Measurements from ENCODE around the gene SLC25A34. TPM values are rescaled to one million over a fixed set of nuclear protein-coding genes. Genes with fewer than 3 reads are reported as not detected.

Gene SLC25A34
- total RNA-seq, 1 donor from 2014 or later = 10.1 TPM

DNA sequence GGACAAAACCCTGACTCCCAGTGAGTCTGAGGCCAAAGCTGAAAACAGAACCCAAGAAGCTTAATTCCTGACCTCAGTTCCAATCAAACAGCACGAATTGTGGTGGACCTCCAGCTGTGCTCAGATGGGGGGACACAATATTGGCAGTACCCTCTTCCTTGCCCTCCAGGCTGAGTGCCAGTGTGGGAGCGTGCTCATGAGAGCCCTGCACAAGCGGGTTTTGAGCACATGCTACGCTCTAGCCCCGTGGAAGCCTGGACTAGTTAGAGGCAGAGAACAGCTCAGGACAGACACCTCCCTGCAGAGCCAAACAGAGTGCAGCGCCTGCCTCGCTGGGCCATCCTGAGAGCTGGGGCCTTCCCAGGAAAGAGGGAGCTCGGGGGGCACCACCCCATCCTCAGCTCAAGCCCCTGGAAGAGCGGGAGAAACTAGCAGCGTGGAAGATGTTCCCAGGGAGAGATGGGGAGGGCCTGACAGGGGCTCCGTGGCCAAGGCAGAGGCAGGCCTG lies 2.8 kb upstream of the SLC25A34 start:
- no peak for DNase-seq (ENCODE audit: low spot score)

DNA sequence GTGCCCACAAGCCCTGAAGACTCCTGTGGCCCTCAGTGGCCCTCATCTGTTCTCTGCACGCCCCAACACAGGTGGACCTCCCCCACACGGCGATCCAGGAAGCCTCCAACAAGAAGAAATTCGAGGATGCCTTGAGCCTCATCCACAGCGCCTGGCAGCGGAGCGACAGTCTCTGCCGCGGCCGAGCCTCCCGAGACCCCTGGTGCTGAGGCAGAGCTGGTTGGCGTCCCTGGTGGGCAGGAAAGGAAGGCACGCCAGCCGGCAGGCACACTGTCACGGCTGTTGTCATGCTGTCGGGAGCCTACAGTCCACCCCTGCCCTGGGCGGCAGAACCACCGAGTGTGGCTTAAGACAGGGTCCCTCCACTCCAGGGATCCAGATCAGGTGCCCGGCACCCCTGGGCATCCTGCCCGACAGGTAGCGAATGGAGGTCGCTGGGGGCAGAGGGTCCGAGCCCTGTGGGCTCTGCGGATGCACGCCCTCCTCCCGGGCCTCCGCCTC lies 2.3 kb upstream of the SLC25A34 start:
- no peak for DNase-seq (ENCODE audit: low spot score)

DNA sequence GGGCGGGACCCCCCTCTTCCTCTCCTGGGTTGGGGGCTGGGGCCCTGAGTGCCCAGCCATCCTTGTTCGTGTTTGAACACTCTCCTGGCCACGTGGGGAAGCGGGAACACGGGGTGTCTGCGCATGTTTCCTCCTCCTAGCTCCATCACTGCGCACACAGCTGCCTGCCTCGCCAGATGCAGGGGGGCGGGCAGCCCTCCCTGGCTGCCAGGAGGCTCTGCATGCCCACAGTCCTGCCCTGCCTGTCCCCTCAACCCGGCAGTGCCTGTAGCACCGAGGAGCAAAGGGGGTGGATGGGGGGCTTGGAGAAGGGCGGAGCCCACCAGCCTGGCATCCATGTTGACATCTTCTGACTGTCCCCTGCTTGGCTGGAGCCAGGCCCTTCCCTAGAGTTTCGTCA lies 1.8 kb upstream of the SLC25A34 start:
- DNase-seq (ENCODE audit: low spot score) = no peak

- no peak for DNase-seq (ENCODE audit: low spot score)
These were observed 1.2 kb upstream of the SLC25A34 start for GRCh38 chr1:15734901-15735300.

DNA sequence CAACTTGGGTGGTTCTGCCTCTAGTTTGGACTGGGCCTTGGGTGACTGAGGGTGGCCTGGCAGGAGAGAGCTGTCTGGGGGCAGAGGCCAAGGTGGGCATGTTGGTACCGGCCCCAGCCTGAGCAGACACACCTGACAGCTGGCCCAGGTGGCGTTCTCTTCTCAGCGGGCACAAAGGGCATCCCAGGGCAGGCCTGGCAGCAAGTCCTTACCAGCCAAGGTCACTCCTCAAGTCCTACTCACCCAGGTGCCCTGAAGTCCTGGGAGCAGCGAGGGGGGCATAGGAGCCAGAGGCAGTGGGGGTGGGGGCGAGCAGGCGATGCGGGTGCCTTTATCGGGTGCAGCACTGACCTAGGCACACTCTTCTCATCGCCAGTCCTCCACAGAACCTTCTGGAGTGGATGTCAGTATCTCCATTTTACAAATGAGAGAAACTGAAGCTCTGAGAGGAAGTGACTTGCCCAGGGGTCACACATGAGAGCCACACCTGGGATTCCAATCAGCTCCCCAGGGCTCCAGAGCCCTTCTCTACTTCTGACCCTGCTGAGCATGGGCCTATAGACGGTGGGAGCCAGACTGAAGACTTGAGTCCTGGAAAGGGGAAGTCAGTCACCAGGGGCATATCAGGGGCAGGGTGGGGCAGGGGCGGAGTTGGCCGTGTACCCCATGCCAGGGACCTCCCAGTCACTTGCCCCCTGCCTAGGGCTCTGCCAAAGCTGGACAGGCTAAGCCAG lies 587 bp upstream of the SLC25A34 start:
- no peak for DNase-seq (ENCODE audit: low spot score)

DNA sequence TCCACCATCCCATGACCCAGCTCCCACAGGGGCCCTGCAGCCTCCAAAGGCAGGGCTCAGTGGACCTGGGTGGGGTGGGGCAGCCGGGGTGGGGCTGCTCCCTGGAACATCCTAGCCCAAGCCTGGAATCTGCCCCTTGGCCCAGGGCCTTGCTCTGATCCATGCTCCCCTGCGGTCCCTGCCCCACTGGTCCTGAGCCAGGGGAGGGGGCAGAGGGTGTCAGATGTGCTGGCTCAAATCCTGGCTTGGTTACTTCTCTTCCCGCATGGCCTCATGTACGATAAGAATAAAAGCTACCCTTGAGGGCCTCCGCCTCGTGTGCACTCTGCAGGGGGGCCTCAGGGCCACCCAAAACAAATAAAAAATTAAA lies 819 bp downstream of the SLC25A34 start:
- DNase-seq (ENCODE audit: low spot score) = no peak

DNA sequence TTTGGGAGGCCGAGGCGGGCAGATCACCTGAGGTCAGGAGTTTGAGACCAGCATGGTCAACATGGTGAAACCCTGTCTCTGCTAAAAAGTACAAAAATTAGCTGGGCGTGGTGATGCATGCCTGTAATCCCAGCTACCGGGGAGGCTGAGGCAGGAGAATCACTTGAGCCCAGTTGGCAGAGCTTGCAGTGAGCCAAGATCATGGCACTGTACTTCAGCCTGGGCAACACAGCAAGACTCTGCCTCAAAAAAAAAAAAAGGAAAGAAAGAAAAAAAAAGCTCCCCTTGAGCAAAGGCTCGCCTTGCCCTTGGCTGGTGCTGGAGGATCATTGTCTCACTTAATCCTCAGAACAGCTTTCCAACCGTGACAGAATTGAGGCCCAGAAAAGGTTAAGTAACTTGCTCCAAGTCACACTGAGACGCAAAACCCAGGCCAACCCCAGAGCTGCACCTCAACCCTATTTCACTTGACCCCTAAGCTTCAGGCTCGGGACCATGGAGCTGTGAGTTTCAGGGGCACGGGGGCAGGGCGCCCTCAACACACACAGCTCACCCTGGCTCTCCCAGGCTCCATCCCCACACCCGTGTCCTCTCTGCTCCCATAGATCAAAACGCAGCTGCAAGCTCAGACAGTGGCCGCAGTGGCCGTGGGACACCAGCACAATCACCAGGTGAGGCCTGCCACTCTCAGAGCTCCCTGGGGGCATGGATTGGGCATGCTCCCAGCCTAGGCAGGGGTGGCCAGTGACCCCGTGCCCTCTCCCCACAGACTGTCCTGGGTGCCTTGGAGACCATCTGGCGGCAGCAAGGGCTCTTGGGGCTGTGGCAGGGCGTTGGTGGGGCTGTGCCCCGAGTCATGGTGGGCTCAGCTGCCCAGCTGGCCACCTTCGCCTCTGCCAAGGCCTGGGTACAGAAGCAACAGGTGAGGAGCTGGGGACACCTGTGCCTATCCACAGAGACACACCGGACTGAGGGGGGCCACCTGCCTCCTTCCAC lies 1.6 kb downstream of the SLC25A34 start:
- DNase-seq (ENCODE audit: low spot score) = no peak

DNA sequence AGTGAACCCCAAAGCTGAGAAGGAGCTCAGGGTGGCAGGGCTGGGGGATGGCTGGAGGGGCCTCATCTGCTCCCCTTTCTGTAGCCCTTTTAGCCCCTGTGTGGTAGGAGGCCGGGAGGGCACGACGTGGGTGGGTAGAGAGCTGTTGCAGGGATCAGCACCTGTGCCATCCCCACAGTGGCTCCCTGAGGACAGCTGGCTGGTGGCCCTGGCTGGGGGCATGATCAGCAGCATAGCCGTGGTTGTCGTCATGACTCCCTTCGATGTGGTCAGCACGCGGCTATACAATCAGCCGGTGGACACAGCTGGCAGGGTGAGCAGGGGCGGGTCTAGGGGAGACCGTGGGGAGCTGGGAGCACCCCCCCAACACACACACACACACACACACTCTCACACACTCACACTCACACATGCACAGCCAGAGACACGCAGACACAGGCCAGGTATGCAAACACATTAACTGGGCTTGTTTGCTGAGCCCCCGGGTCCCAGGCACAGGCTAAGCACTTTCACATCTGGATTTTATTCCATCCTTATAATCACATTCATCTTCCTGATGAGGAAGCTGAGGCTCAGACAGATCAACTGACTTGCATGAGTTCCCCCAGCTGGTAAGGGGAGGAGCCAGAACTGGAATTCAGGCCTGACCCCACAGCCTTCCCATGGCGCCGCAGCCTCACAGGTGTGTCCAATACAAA lies 2.5 kb downstream of the SLC25A34 start:
- no peak for DNase-seq (ENCODE audit: low spot score)

GRCh38 chr1:15739259-15739658 lies 3.2 kb downstream of the SLC25A34 start:
- DNase-seq (ENCODE audit: low spot score) = no peak

DNA sequence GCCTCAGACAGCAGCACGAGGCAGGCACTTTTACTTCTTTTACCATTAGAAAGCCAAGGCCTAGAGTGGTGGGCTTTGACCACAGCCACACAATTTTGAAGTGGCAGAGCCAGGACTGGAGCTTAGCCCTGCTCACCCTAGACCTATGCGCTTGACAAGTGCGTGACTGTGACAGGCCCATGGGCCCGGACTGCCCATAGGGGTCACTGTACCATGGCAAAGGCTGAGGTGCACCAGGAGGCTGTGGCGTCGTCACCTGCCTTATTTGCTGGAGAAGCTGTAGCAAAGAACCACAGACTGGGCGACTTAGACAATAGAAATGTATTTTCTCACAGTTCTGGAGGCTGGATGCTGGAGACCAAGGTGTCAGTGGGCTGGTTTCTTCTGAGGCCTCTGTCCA lies 3.7 kb downstream of the SLC25A34 start:
- DNase-seq (ENCODE audit: low spot score) = no peak

DNA sequence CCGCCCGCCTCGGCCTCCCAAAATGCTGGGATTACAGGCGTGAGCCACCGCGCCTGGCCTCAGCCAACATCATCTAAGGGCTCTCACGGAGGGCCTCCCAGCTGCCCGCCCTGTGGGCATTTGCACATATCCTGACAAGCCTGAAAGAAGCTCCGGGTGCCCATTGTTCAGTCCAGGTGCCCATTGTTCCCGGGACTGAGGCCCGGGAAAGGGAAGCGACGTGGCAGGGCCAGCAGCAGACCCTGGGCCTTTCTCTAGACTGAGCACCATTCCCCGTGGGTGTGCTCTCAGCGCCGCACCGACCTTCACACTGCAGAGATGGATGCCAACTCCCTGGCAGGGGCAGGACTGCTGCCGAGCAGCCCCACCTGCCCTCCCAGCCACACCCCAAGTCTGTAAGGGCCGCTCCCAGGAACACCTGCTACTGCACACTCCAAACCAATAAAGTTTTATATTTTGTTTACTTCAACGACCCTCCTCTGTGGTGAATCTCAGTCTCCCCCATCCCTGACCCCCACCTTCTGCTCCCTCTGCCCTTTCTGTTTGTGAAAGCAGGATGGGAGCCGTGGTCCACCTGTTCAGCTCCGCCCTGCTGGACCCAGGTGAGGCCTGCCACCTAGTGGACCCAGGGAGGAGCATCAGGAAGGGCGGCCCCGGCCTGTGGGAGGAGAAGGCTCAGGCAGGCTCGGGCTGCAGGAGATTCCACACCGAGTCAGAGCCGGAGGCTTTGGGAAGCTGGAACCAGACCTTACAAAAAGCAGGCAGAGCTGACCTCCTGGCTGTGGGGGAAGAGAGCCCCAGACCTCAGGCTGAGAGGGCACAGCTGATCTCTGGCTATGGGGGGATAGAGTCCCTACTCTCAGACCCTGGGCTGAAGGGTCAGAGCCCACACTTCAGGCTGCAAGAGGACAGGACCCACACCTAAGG lies 5.1 kb downstream of the SLC25A34 start:
- peak; percentile 83 for DNase-seq (ENCODE audit: low spot score)

DNA sequence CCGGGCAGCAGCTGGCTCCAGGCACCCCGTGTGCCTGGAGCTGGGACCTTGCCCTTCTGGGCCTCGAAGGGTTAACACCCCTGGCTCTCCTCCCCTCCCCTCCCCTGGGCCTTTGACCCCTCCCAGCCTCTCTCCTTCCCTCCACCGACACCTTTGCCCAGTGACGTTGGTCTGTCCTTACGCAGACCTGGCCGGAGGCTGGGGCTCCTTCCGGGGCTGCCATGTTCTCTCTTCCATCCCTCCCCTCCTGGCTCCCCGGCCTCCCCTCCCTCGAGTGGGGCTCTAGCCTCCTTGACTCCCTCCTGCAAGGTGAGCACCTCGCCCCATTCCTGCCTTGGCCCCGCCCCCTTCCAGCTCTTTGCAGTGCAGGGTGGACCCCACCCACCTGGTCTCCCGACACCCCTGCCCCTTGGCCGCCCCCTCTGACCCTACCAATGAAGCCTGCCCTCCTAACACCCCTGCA lies 6.3 kb downstream of the SLC25A34 start, which contains the start of gene TMEM82:
TMEM82 (plus strand) TSS at position 161 of the 463 bp plus-strand sequence; CDS start at position 222, 61 bp downstream.
- no peak for DNase-seq (ENCODE audit: low spot score)

- DNase-seq (ENCODE audit: low spot score) = no peak
These were observed 8.1 kb downstream of the SLC25A34 start for GRCh38 chr1:15744122-15744679.

- no peak for DNase-seq (ENCODE audit: low spot score)
These were observed 11.3 kb downstream of the SLC25A34 start for GRCh38 chr1:15747378-15747777.

DNA sequence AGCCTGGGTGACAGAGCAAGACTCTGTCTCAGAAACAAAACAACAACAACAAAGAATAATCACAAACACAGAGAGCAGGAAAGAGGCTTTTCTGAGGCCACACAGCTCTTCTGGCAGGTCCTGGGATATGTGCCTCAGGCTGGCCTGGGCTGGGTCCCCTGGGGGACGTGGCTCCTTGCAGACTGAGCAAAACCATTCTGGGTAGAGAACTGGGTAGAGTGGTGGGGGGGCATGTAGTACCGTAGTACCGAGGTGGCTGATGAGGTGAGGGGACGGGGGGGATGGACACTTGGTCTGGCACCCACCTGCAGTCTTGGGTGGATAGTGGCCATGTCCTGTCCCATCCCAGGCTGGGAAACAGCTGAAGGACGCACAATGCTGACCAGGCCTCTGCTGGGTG lies 12.2 kb downstream of the SLC25A34 start:
- no peak for DNase-seq (ENCODE audit: low spot score)

DNA sequence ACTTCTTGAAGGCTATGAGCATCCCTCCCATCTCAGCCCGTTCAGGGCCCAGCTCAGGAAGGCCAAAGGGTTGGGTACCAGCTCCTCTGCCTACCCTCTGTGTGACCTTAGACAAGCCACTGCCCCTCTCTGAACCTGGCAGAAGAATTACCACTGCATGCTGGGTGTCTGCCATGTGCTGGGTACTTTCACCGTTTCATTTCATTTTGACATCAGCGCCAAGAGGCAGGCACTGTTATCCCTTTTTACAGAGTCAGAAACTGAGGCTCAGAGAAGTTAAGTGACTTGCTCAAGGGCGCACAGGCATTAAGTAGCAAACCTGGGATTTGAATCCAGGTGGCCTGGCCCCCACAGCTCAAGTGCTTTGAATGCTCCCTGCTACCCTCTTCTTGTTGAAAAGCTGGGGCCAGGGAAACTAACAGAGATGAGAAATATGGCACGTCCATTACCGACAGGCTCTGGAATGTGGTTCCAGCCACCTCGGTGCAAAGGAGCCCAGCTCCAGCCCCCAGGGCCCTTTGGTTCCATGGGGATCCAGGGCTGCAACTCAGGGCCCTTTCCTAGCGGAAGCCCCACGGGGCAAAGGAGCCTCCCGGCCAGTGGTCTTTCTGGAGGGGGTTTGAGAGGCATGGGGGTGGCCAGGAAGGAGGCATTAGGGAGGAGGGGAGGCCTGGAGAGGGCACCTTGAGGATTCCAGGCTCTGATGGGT lies 12.8 kb downstream of the SLC25A34 start:
- DNase-seq (ENCODE audit: low spot score) = no peak

GRCh38 chr1:15749399-15750291 lies 13.6 kb downstream of the SLC25A34 start:
- DNase-seq (ENCODE audit: low spot score) = no peak

GRCh38 chr1:15750924-15751323 lies 14.9 kb downstream of the SLC25A34 start:
- DNase-seq (ENCODE audit: low spot score) = no peak
